Prostate gland (tissue), 2 donors: Measurements from ENCODE around the gene POU2AF1. TPM values are rescaled to one million over a fixed set of nuclear protein-coding genes. Genes with fewer than 3 reads are reported as not detected.

Experiments
- DNase-seq: peaks from one replicate; pipeline ENCODE4 v3.0.0-alpha.2; 2019; ENCODE audit warnings: low spot score
- H3K27ac ChIP-seq, 2 donors: fragments of 200-600 bp; sonication (generic); 2 replicates each; pipeline ENCODE4 v1.5.1; 2017 to 2019
- H3K27me3 ChIP-seq: fragments of 200-600 bp; sonication (generic); replicated peaks from 2 replicates; pipeline ENCODE4 v1.5.1; 2019; ENCODE audit not compliant: insufficient read depth
- H3K36me3 ChIP-seq, 2 donors: fragments of 200-600 bp; sonication (generic); 1 replicate in 1 of 2; 2 replicates in 1 of 2; pipeline versions ENCODE4 v1.5.1 to v1.8.1; 2017 to 2019
- H3K4me1 ChIP-seq: fragments of 200-600 bp; sonication (generic); replicated peaks from 2 replicates; pipeline ENCODE4 v1.5.1; 2019
- H3K4me3 ChIP-seq, 2 donors: fragments of 200-600 bp; sonication (generic); 2 replicates each; pipeline ENCODE4 v1.5.1; 2017 to 2019
- H3K9me3 ChIP-seq: fragments of 200-600 bp; sonication (generic); 2 replicates; pipeline ENCODE4 v1.5.1; 2017
- POLR2A ChIP-seq: fragments of 450-650 bp; IDR thresholded peaks from one replicate; pipeline ENCODE4 v1.6.1; 2016; ENCODE audit warnings: antibody characterized with exemption, mild to moderate bottlenecking
- POLR2AphosphoS5 ChIP-seq: sonication (generic); formaldehyde crosslinking; IDR thresholded peaks from one replicate; pipeline ENCODE4 v1.6.1; 2017; ENCODE audit warnings: antibody characterized with exemption
- WGBS: methylation state at CpG from one replicate; pipeline ENCODE4 v1.1.5; 2018; 5-methylcytosine and 5-hydroxymethylcytosine counted together
- intact Hi-C: fragments of 100-400 bp; cut with DNase I; formaldehyde crosslinking; loops from one replicate; pipeline ENCODE4 v1.14.2; 2022
- total RNA-seq, 2 donors: library from RNA; depleted of rRNA; stranded (reverse); fragments of >200 nt; gene quantifications; one replicate each; pipeline ENCODE4 v1.1.0, GENCODE V29; 2016
- TF ChIP-seq, protein P1 (sequence below), 4 experiments: fragments of 200-600 bp in 2 of 4; fragments of 450-650 bp in 2 of 4; sonication (generic) in 2 of 4; IDR thresholded peaks; 1 replicate in 3 of 4; 2 replicates in 1 of 4; pipeline ENCODE4 v1.5.1; 2016 to 2019; ENCODE audit warnings: antibody characterized with exemption in 4 of 4, mild to moderate bottlenecking in 2 of 4, moderate library complexity in 2 of 4

Gene POU2AF1
- total RNA-seq, 2 donors from 2014 or later, result 0.74 to 1.5 TPM

DNA sequence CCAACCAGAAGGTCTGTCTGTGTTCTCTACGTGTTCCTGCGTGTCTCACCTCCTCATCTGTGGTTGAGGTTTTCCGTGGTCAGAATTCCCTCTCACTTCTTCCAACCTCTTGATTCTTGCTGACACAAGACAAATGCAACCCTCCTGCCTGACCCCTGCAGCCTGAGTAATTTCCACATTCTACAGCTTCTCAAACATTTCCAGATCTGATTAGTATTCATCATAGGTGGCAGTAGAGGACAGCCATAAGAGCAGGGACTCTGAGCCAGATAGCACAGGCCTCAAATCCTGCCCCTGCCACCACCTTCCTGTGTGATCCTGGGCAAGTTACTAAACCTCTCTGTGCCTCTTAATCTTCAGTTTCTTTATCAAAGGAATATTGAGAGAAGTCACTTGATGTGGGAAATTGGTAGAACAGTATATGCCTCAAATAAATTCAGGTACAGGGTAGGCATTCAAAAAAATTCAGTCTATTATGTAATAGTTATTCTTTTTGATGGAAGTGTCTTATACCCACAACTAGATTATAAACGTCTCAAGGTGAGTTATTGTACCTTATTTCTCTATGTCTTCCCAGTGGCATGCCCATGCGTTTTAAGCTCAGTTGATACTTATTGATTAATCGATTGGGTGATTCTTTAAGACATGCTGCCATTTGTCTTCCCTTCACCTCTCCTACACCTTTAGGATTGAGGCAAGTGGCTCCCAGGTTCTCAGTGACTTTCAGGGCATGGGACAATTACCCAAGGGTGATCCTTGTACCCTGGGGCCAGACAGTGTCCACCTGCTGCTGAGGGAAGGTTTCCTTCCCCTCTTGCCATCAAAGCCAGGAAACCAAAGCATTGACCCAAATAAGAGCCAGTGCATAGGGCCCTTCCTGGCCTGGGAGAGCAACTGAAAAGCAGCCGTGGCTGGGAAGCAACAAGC lies 19.6 kb downstream of the POU2AF1 start:
- 88% methylated on average over 7 of the region's 7 CpGs for WGBS
- DNase-seq, result no peak
- H3K4me3 ChIP-seq, result no peak overlapping the region
- H3K36me3 ChIP-seq, result no peaks in the 10 kb centered on the region
- no peaks in the 10 kb centered on the region for H3K27me3 ChIP-seq
- intact Hi-C loops, result no loop called here
- no peaks in the 10 kb centered on the region for H3K4me1 ChIP-seq
- TF ChIP-seq POLR2A, result no peak
- TF ChIP-seq, protein P1, sequence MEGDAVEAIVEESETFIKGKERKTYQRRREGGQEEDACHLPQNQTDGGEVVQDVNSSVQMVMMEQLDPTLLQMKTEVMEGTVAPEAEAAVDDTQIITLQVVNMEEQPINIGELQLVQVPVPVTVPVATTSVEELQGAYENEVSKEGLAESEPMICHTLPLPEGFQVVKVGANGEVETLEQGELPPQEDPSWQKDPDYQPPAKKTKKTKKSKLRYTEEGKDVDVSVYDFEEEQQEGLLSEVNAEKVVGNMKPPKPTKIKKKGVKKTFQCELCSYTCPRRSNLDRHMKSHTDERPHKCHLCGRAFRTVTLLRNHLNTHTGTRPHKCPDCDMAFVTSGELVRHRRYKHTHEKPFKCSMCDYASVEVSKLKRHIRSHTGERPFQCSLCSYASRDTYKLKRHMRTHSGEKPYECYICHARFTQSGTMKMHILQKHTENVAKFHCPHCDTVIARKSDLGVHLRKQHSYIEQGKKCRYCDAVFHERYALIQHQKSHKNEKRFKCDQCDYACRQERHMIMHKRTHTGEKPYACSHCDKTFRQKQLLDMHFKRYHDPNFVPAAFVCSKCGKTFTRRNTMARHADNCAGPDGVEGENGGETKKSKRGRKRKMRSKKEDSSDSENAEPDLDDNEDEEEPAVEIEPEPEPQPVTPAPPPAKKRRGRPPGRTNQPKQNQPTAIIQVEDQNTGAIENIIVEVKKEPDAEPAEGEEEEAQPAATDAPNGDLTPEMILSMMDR (IDR thresholded peaks at IDR 0.05), result no peak
- TF ChIP-seq POLR2AphosphoS5, result no peak
- no peaks in the 10 kb centered on the region for H3K9me3 ChIP-seq
- H3K27ac ChIP-seq, result no peak overlapping the region

- 90% methylated on average over 21 of the region's 22 CpGs for WGBS
- intact Hi-C loops, result no loop called here
- Histone ChIP-seq H3K4me3 (no peak overlapping the region), H3K4me1 (no peaks in the 10 kb centered on the region), H3K27me3 (no peaks in the 10 kb centered on the region), H3K27ac (no peak overlapping the region), H3K36me3 (no peaks in the 10 kb centered on the region), H3K9me3 (no peaks in the 10 kb centered on the region)
- TF ChIP-seq POLR2AphosphoS5, result no peak
- TF ChIP-seq, protein P1 (IDR thresholded peaks at IDR 0.05), result no peak
- DNase-seq, result no peak
Observed at GRCh38 chr11:111358038-111359001, 20.8 kb downstream of the POU2AF1 start.

DNA sequence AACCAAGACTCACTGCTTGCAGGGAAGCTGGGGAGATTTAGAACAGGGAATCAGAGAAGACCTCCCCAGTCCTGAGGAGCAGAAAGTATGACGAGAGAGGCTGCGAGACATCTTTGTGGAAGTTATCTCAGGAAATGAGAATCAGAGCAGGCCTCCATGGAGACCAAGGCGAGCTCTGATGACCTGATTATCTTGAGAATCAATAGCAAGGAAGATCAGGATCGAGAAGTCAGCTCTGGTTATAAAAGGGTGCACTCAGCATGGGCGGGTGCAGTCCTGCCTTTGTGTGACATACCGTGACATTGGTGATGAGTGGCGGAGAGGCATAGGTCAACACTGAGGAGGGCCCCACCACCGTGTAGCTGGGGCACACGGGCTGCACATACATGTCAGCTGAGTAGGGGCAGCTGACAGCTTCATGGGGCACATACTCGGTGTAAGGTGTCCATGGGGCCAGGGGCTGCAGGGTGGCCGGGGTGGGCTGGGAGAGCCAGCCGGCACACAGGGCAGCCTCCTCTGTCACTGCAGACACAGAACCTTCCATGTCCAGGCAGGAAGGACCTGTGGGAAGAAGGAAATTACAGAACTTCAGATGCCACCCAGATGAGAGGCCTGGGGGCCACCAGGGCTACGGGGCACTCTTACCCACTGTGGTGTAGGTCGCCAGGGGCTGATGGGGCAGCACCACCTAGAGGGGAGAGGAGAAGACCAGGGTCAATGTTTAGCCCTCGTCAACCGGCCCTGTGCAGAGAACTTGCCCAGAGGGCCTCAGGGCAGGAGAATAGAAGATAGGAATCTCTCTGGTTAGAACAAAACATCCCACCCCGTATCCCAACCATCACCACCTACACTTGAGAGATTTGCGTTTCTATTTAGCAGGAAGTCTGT lies 21.7 kb downstream of the POU2AF1 start:
- TF ChIP-seq POLR2A (no peak), POLR2AphosphoS5 (no peak)
- TF ChIP-seq, protein P1 (IDR thresholded peaks at IDR 0.05), result no peak
- Histone ChIP-seq H3K27ac (no peak overlapping the region), H3K9me3 (no peaks in the 10 kb centered on the region), H3K27me3 (no peaks in the 10 kb centered on the region), H3K36me3 (no peaks in the 10 kb centered on the region), H3K4me3 (no peak overlapping the region), H3K4me1 (no peaks in the 10 kb centered on the region)
- intact Hi-C loops, result no loop called here
- WGBS, result 89% methylated on average over 18 of the region's 18 CpGs
- DNase-seq, result no peak

GRCh38 chr11:111356660-111357048 lies 22.4 kb downstream of the POU2AF1 start:
- intact Hi-C loops, result no loop called here
- Histone ChIP-seq H3K9me3 (no peaks in the 10 kb centered on the region), H3K27ac (no peak overlapping the region), H3K4me3 (no peak overlapping the region), H3K27me3 (no peaks in the 10 kb centered on the region), H3K36me3 (no peaks in the 10 kb centered on the region), H3K4me1 (no peaks in the 10 kb centered on the region)
- WGBS, result 89% methylated on average over 3 of the region's 3 CpGs
- TF ChIP-seq POLR2AphosphoS5, result no peak
- no peak for TF ChIP-seq POLR2A
- TF ChIP-seq, protein P1 (IDR thresholded peaks at IDR 0.05), result no peak
- DNase-seq, result no peak
